ENCODE measurements around the gene CMTM6.
A peak's percentile ranks its signal among the peaks of the same experiment; 100 is the strongest.
"Not testable (repeated sequence)": the region's sequence is repeated elsewhere in the genome, so short reads cannot be mapped to it uniquely, and the experiment has no call there.

CMTM6 gene

GRCh38 chr3:32466808-32467207, 35.8 kb downstream of the CMTM6 start:
- DNase-seq (ENCODE audit: low read depth): not testable (repeated sequence)

GRCh38 chr3:32464726-32465125, 37.9 kb downstream of the CMTM6 start:
- not testable (repeated sequence) for DNase-seq (ENCODE audit: low read depth)

GRCh38 chr3:32463415-32463814, 39.2 kb downstream of the CMTM6 start:
- DNase-seq (ENCODE audit: low read depth): not testable (repeated sequence)

- not testable (repeated sequence) for DNase-seq (ENCODE audit: low read depth)
These were observed 40.3 kb downstream of the CMTM6 start for GRCh38 chr3:32462191-32462986.

GRCh38 chr3:32460817-32461496, 41.7 kb downstream of the CMTM6 start:
- DNase-seq (ENCODE audit: low read depth): not testable (repeated sequence)

- peak; percentile 50 for DNase-seq (ENCODE audit: low read depth)
These were observed 42.5 kb downstream of the CMTM6 start for GRCh38 chr3:32460031-32460749.

GRCh38 chr3:32459450-32459849, 43.2 kb downstream of the CMTM6 start:
- DNase-seq (ENCODE audit: low read depth): no peak

GRCh38 chr3:32457971-32458471, 44.6 kb downstream of the CMTM6 start:
- DNase-seq (ENCODE audit: low read depth): no peak

GRCh38 chr3:32456429-32457130, 46.1 kb downstream of the CMTM6 start:
- DNase-seq (ENCODE audit: low read depth): no peak

- DNase-seq (ENCODE audit: low read depth): no peak
These were observed 46.8 kb downstream of the CMTM6 start for GRCh38 chr3:32455609-32456428.

- DNase-seq (ENCODE audit: low read depth): no peak
These were observed 47.7 kb downstream of the CMTM6 start for GRCh38 chr3:32454731-32455608.

- DNase-seq (ENCODE audit: low read depth): no peak
These were observed 48.5 kb downstream of the CMTM6 start for GRCh38 chr3:32454111-32454510.

GRCh38 chr3:32453346-32453745, 49.3 kb downstream of the CMTM6 start:
- no peak for DNase-seq (ENCODE audit: low read depth)

GRCh38 chr3:32452009-32452408, 50.6 kb downstream of the CMTM6 start:
- no peak for DNase-seq (ENCODE audit: low read depth)

- no peak for DNase-seq (ENCODE audit: low read depth)
These were observed 51.5 kb downstream of the CMTM6 start for GRCh38 chr3:32450992-32451659.

- DNase-seq (ENCODE audit: low read depth): no peak
These were observed 52.2 kb downstream of the CMTM6 start for GRCh38 chr3:32450426-32450825.

GRCh38 chr3:32449691-32450090, 53.0 kb downstream of the CMTM6 start:
- DNase-seq (ENCODE audit: low read depth): no peak

GRCh38 chr3:32448686-32449474, 53.8 kb downstream of the CMTM6 start:
- no peak for DNase-seq (ENCODE audit: low read depth)
